Neural cell (in vitro differentiated cells): Measurements from ENCODE around the gene PRPF38B.
"Not testable (repeated sequence)": the region's sequence is repeated elsewhere in the genome, so short reads cannot be mapped to it uniquely, and the experiment has no call there.

ENCODE experiments used
- SMC3 ChIP-seq: fragments of 450-650 bp; conservative IDR thresholded peaks from 2 replicates; pipeline ENCODE4 v1.6.1; 2014; ENCODE audit warnings: antibody characterized with exemption, mild to moderate bottlenecking, moderate library complexity; ENCODE audit not compliant: poor library complexity
- TF ChIP-seq, protein P1 (sequence below): fragments of 450-650 bp; IDR thresholded peaks from 2 replicates; pipeline ENCODE4 v1.5.1; 2014; ENCODE audit warnings: antibody characterized with exemption, mild to moderate bottlenecking, moderate library complexity; ENCODE audit not compliant: poor library complexity, severe bottlenecking

DNA sequence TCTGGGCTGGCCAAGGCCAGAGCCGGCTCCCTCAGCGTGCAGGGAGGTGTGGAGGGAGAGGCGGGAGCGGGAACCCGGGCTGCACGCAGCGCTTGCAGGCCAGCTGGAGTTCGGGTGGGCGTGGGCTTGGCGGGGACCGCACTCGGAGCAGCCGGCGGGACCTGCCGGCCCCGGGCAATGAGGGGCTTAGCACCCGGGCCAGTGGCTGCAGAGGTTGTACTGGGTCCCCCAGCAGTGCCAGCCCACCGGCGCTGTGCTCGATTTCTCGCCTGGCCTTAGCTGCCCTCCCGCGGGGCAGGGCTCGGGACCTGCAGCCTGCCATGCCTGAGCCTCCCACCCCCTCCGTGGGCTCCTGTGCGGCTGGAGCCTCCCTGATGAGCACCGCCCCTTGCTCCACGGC is 24.7 kb upstream of the PRPF38B start:
- TF ChIP-seq, protein P1, sequence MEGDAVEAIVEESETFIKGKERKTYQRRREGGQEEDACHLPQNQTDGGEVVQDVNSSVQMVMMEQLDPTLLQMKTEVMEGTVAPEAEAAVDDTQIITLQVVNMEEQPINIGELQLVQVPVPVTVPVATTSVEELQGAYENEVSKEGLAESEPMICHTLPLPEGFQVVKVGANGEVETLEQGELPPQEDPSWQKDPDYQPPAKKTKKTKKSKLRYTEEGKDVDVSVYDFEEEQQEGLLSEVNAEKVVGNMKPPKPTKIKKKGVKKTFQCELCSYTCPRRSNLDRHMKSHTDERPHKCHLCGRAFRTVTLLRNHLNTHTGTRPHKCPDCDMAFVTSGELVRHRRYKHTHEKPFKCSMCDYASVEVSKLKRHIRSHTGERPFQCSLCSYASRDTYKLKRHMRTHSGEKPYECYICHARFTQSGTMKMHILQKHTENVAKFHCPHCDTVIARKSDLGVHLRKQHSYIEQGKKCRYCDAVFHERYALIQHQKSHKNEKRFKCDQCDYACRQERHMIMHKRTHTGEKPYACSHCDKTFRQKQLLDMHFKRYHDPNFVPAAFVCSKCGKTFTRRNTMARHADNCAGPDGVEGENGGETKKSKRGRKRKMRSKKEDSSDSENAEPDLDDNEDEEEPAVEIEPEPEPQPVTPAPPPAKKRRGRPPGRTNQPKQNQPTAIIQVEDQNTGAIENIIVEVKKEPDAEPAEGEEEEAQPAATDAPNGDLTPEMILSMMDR = not testable (repeated sequence)
- TF ChIP-seq SMC3 = not testable (repeated sequence)
